ENCODE measurements around the gene ZNF418.

Gene ZNF418

GRCh38 chr19:57934820-57935665 lies at the start of gene ZNF418:
ZNF418 (minus strand) TSS chr19:57935402; CDS start chr19:57933822, 1,580 bp downstream.
- peak in 1 of 2 donors; percentile 29 for DNase-seq
- peaks cover 3 to 94% (median 82%) of the 10 kb centered on the region in 3 donors for H3K9me3 ChIP-seq
- peak within 1 kb of the TSS; percentile 56 to 61 for H3K4me3 ChIP-seq
- peak within 1 kb of the TSS; percentile 50 to 57 for H3K27ac ChIP-seq
- intact Hi-C loops (cut with DNase I; ENCODE audit: low total_unique reads): no loop called here
- H3K27me3 ChIP-seq: no peaks in the 10 kb centered on the region
- TF ChIP-seq CTCF (IDR thresholded peaks at IDR 0.05): no peak
- H3K36me3 ChIP-seq: peaks cover 36 to 77% (median 55%) of the 10 kb centered on the region in 3 donors
- no peaks in the 10 kb centered on the region for H3K4me1 ChIP-seq

- TF ChIP-seq CTCF (IDR thresholded peaks at IDR 0.05): no peak
- no peaks in the 10 kb centered on the region for H3K4me1 ChIP-seq
- H3K9me3 ChIP-seq: peaks cover 59 to 100% (median 100%) of the 10 kb centered on the region in 3 donors
- intact Hi-C loops (cut with DNase I; ENCODE audit: low total_unique reads): no loop called here
- DNase-seq: no peak
- H3K36me3 ChIP-seq: peaks cover 95 to 100% (median 99%) of the 10 kb centered on the region in 3 donors
- H3K27me3 ChIP-seq: no peaks in the 10 kb centered on the region
- H3K27ac ChIP-seq: no peak overlapping the region
- no peak overlapping the region for H3K4me3 ChIP-seq
These were observed 43.5 kb upstream of the ZNF418 start for GRCh38 chr19:57978586-57979289.

- TF ChIP-seq CTCF (IDR thresholded peaks at IDR 0.05): no peak
- H3K36me3 ChIP-seq: peaks cover 81 to 89% (median 83%) of the 10 kb centered on the region in 3 donors
- no peak for DNase-seq
- intact Hi-C loops (cut with DNase I; ENCODE audit: low total_unique reads): no loop called here
- H3K9me3 ChIP-seq: peaks cover 40 to 98% (median 90%) of the 10 kb centered on the region in 3 donors
- H3K4me1 ChIP-seq: no peaks in the 10 kb centered on the region
- H3K27ac ChIP-seq: no peak within 1 kb of the TSS
- no peaks in the 10 kb centered on the region for H3K27me3 ChIP-seq
- no peak within 1 kb of the TSS for H3K4me3 ChIP-seq
These were observed 39.2 kb upstream of the ZNF418 start, which contains the start of gene C19orf18 for GRCh38 chr19:57974434-57974833. C19orf18 (minus strand) TSS chr19:57974534; CDS start chr19:57974432, 102 bp downstream.

- TF ChIP-seq CTCF (IDR thresholded peaks at IDR 0.05): no peak
- Histone ChIP-seq H3K9me3 (peaks cover 0 to 94% (median 70%) of the 10 kb centered on the region in 3 donors), H3K4me1 (no peaks in the 10 kb centered on the region), H3K36me3 (peaks cover 40 to 84% (median 54%) of the 10 kb centered on the region in 3 donors), H3K4me3 (no peak overlapping the region), H3K27ac (no peak overlapping the region), H3K27me3 (no peaks in the 10 kb centered on the region)
- DNase-seq: no peak
- intact Hi-C loops (cut with DNase I; ENCODE audit: low total_unique reads): no loop called here
These were observed 29.6 kb upstream of the ZNF418 start for GRCh38 chr19:57964761-57965160.

- no peak for DNase-seq
- Histone ChIP-seq H3K4me3 (no peak overlapping the region), H3K27me3 (no peaks in the 10 kb centered on the region), H3K27ac (no peak overlapping the region), H3K36me3 (peaks cover 33 to 82% (median 38%) of the 10 kb centered on the region in 3 donors), H3K4me1 (no peaks in the 10 kb centered on the region), H3K9me3 (peaks cover 0 to 94% (median 78%) of the 10 kb centered on the region in 3 donors)
- TF ChIP-seq CTCF (IDR thresholded peaks at IDR 0.05): no peak
- intact Hi-C loops (cut with DNase I; ENCODE audit: low total_unique reads): no loop called here
These were observed 26.6 kb upstream of the ZNF418 start for GRCh38 chr19:57961785-57962184.
